ENCODE measurements around the gene MAP2K6.

DNA sequence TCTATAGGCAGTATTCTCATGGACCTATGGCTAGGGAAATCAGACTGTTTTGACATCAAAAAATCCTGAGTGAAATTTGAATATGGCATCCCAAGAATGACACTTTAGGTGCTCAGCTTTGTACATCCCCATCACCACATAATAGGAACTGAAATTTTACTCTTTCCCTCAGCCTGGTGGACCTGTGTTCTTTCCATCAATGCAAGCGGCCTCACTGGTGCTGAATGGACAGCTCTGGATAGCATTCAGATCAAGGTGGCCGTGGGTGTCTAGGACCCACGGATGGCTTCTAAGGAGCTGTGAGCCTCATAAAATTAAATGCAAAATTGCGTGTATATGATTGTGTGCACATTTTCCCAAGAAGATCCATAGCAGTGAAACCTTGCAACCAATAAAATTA, 152.6 kb downstream of the MAP2K6 start:
- TF ChIP-seq POLR2A (IDR thresholded peaks at IDR 0.05) (no peak), POLR2AphosphoS5 (IDR thresholded peaks at IDR 0.05) (no peak)
- TF ChIP-seq, protein P1, sequence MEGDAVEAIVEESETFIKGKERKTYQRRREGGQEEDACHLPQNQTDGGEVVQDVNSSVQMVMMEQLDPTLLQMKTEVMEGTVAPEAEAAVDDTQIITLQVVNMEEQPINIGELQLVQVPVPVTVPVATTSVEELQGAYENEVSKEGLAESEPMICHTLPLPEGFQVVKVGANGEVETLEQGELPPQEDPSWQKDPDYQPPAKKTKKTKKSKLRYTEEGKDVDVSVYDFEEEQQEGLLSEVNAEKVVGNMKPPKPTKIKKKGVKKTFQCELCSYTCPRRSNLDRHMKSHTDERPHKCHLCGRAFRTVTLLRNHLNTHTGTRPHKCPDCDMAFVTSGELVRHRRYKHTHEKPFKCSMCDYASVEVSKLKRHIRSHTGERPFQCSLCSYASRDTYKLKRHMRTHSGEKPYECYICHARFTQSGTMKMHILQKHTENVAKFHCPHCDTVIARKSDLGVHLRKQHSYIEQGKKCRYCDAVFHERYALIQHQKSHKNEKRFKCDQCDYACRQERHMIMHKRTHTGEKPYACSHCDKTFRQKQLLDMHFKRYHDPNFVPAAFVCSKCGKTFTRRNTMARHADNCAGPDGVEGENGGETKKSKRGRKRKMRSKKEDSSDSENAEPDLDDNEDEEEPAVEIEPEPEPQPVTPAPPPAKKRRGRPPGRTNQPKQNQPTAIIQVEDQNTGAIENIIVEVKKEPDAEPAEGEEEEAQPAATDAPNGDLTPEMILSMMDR (IDR thresholded peaks at IDR 0.05 in 8 of 11, conservative IDR thresholded peaks at IDR 0.05 in 3 of 11): no peak

Measured in spleen (tissue), 7 donors.